ENCODE data around the gene AMDHD1.

The AMDHD1 gene

GRCh38 chr12:95984682-95985081, 41.6 kb downstream of the AMDHD1 start:
- TF ChIP-seq CTCF (conservative IDR thresholded peaks at IDR 0.05; ENCODE audit: low read length): no peak
- no peak for DNase-seq (ENCODE audit: low read depth)
- H3K4me3 ChIP-seq (ENCODE audit: low read length): no peak overlapping the region

- no peak for DNase-seq (ENCODE audit: low read depth)
- TF ChIP-seq CTCF (conservative IDR thresholded peaks at IDR 0.05; ENCODE audit: low read length): no peak
- no peak overlapping the region for H3K4me3 ChIP-seq (ENCODE audit: low read length)
Observed at GRCh38 chr12:95986635-95987570, 43.8 kb downstream of the AMDHD1 start.

GRCh38 chr12:95988506-95989275, 45.6 kb downstream of the AMDHD1 start:
- H3K4me3 ChIP-seq (ENCODE audit: low read length): no peak overlapping the region
- DNase-seq (ENCODE audit: low read depth): no peak
- TF ChIP-seq CTCF (conservative IDR thresholded peaks at IDR 0.05; ENCODE audit: low read length): no peak

GRCh38 chr12:95989504-95990123, 46.5 kb downstream of the AMDHD1 start:
- TF ChIP-seq CTCF (conservative IDR thresholded peaks at IDR 0.05; ENCODE audit: low read length): no peak
- no peak for DNase-seq (ENCODE audit: low read depth)
- no peak overlapping the region for H3K4me3 ChIP-seq (ENCODE audit: low read length)

- H3K4me3 ChIP-seq (ENCODE audit: low read length): no peak overlapping the region
- DNase-seq (ENCODE audit: low read depth): no peak
- TF ChIP-seq CTCF (conservative IDR thresholded peaks at IDR 0.05; ENCODE audit: low read length): no peak
Observed at GRCh38 chr12:95990136-95990535, 47.0 kb downstream of the AMDHD1 start.

- DNase-seq (ENCODE audit: low read depth): no peak
- TF ChIP-seq CTCF (conservative IDR thresholded peaks at IDR 0.05; ENCODE audit: low read length): no peak
- no peak overlapping the region for H3K4me3 ChIP-seq (ENCODE audit: low read length)
Observed at GRCh38 chr12:95993907-95994306, 50.8 kb downstream of the AMDHD1 start.

Measured in AG10803 (cell line).